LNCAP (cell line): Measurements from ENCODE around the gene REPIN1.

Experiments used
- CTCF ChIP-seq: fragments of 450-650 bp; IDR thresholded peaks from 2 replicates; pipeline ENCODE4 v1.5.1; 2017; ENCODE audit warnings: mild to moderate bottlenecking

Gene REPIN1

GRCh38 chr7:150325110-150325611, 43.5 kb upstream of the REPIN1 start:
- TF ChIP-seq CTCF: no peak

GRCh38 chr7:150325901-150326300, 42.7 kb upstream of the REPIN1 start:
- TF ChIP-seq CTCF: no peak

- no peak for TF ChIP-seq CTCF
Measured at GRCh38 chr7:150326657-150327268, 41.9 kb upstream of the REPIN1 start.

GRCh38 chr7:150327308-150327707, 41.3 kb upstream of the REPIN1 start:
- TF ChIP-seq CTCF: no peak

- TF ChIP-seq CTCF: no peak
Measured at GRCh38 chr7:150329331-150330120, 39.1 kb upstream of the REPIN1 start.

GRCh38 chr7:150330211-150330885, 38.3 kb upstream of the REPIN1 start:
- no peak for TF ChIP-seq CTCF

- no peak for TF ChIP-seq CTCF
Measured at GRCh38 chr7:150332852-150333635, 35.6 kb upstream of the REPIN1 start.
